ENCODE measurements around the gene MSTN.

The MSTN gene

DNA sequence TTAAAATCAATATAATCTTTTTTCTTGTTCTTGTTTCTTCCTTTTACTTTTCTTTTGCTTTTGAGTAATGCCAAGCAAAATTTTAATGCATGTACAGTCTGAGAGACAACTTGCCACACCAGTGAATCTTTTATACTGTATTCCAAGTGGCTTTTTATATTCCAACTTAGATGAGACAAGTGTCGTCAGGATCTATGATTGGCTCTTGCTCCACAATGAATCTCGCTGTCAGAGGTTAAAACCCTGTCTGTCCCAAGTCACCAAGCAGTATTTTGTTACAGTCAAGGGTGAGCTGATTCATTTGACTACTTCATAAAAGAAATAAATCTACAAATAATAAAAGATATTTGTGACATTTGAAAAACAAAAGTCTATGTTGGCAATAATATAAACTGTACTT is at the start of gene MSTN:
TSS of gene MSTN (minus strand) at position 129 of the 400 bp plus-strand sequence. CDS start 133 bp downstream, outside the sequence.
- no peak for DNase-seq

DNA sequence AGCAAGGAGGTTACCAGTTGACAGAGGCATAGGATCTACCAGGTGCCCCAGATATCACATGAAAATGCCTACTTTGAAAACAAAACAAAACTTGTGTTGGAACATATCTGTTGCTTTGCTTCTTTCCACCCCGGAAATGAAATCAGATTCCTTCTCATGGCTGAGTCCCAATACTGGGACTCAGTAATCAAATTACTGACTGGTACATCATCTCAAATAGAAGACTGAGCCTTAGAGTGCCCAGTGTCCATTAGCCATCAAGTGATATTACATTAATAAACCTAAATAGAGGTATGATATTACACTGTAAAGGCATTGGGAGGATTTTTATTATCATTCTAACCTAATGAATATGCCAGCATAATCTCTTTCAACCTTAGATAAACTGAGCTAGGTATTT is 48.6 kb upstream of the MSTN start:
- DNase-seq: no peak

DNA sequence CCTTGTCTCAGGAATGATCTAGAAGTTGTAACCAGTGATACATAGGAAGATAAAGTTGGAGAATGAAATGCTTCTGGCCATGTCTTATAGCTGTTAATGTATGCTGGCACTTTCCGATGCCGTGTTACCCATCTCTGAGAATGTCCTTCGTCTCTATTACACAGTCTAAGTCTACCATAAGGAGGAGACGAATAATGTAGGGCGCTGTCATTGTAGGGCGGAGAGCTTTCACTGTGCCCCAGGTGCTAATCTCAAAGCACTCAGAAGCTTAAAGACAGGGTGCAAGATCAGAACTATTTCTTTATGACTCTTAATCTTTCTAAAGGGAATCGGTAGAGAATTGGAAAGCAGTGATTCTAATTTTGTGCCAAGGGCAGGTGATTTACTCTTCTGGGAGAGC is 48.2 kb upstream of the MSTN start:
- no peak for DNase-seq

DNA sequence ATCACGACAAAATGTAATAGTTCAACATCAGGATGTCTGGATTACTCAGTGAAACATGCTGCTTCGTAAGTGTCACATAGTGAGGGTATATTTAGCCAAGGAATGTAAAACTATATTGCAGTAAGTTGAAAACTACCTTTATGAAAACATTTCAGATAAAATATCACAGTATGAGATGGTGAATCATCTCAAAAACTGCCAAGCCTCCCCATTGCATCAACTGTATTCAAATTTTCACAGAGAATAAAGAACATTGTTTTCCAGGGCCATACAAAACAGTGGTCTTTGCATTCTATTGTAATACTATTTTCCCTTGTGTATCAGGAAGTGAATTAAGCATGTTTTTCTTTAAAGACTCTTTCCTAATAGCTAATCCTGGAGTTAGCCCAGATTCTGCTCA is 47.6 kb upstream of the MSTN start:
- DNase-seq: no peak

DNA sequence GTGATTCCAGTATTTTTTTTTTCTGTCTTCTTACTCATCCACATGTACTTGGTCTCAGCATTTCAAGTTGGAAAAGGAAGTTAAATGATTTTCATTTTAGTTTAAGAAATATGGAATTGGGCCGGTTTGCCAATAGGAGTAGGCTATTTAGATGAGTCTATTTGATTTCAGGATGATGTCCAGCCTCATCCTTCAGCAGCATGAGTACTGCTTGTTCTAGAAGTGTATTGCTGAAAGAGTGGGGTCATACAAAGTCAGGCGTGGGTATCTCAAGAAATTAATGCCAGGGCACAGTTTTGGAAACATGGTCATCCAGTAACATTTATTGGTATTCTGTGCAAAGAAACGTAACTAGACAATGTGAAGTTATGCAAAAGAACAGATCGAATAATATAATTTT is 44.9 kb upstream of the MSTN start:
- no peak for DNase-seq

DNA sequence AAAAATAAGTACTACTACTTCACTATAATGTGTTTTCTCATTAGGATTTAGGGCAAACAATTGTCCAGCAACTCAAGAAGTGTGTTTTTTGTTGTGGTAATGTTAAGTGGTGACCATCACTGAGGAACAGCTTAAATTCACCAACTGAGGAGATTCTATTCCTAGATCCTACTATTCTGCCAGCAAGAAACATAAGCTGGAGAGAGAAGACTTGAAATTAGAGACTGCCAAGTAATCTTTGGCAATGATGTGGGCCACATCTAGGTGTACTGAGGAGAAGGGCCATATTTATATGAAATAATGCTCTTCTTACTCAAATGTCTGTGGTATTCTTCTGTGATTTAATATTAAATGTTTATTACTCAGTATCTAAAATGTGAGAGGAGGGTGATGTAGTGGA is 44.3 kb upstream of the MSTN start:
- DNase-seq: no peak

DNA sequence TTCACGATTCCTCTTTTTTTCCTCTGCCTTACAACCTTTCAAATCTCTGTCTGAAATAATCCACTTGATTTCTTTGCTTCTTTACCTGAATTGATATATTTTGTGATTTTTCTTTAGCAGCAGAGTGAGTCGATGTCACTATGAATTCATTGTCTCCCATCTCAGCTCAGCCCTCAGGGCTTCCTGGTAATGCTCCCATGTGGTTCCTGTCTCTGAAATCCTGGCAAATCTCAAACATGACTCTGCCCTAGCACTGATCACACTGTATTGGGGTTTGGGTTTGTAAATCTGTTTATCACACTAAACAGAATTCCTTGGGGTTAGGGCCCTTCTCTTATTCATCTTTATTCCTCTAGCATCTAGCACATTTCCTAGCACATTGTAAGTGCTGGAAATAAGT is 43.0 kb upstream of the MSTN start:
- no peak for DNase-seq

DNA sequence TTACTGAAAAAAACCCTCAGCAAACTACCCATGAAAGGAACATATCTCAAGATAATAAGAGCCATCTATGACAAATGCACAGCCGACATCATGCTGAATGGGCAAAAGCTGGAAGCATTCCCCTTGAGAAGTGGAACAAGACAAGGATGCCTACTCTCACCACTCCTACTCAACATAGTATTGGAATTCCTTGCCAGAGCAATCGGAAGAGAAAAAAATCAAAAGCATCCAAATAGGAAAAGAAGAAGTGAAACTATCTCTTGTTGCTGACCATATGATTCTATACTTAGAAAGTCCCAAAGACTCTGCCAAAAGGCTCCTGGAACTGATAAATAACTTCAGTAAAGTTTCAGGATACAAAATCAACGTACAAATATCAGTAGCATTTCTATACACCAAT is 40.6 kb upstream of the MSTN start:
- no peak for DNase-seq

DNA sequence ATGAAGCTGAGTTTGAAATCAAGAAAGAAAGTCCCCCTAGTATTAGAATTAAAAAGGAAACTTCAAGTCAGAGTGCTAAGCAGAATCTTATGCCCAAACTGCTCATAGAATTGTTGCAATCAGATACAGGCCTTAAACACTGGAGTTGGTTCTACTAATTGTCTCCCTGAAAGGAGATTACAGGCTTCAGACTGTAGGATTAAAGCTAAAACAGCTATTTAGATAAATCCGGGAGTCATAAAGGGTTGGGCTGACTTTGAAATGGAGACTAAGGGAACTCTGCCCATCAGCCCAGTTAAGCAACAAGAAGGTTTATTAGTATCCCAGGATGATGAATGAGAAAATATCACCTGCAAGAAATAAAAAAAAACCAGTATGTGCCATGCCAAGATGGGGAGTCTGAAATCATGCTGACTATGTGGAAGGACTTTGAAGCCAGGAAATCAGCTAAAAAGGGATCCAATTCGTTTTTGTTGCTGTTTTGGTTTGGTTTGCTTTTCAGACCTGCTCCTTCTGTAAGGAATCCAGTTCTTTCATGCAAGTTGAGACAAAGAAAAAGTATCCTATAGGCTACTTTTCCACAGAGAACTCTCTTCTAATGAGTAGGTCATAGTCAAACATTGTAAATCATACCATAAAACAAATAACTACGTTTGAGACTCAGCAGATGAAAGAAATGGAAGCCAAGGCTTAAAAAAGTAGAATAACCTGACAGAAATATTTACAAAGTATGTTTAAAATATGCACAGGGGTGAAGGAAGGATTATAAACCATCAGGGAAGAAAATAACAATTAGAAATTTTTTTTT is 37.6 kb upstream of the MSTN start:
- DNase-seq: no peak

DNA sequence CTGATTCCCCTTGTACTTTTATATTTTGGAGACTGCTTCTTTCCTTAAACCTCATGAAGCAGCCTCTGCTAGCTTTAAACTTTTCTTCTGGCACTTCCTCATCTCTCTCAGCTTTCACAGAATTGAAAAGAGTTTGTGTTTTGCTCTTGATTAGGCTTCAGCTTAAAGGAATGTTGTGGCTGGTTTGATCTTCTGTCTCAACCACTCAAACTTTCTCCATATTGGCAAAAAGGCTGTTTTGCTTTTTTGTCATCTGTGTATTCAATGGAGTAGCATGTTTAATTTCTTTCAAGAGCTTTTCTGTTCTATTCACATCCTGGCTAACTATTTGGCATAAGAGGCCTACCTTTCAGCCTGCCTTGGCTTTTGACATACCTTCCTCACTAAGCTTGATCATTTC is 36.3 kb upstream of the MSTN start:
- no peak for DNase-seq

DNA sequence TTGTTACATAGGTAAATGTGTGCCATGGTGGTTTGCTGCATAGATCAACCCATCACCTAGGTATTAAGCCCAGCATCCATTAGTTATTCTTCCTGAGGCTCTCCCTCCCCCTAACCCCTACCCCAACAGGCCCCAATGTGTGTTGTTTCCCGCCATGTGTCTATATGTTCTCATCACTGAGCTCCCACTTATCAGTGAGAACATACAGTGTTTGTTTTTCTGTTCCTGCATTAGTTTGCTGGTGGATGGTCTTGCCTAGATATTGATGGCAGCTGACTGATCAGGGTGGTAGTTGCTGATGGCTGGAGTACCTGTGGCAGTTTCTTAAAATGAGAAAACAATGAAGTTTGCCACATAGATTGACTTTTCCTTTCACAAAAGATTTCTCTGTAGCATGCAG is 34.6 kb upstream of the MSTN start:
- DNase-seq: no peak

DNA sequence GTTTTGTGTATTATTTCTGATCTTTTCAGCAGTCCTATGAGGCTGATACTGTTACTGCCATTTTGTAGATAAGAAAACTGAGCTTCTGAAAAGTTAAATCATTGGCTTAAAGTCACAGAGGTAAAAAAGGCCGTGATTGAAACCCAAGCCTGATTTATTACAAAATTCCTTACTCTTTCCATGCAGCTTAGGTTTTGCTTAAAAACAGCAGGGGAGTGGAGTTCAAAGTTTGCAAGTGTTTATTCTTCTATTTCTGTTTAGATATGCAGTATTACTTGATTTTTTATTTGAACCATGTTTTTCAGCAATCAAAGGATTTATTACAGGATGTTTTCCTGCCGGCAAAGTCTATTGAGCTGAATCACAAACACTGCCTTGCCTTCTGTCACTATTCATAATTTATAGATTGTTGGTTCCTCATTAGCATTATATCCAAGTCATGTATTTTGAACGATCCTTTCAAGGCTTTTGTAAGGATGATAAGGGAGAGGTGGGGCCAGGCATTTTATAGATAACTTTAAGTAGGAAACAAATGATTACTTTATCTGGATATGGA is 31.9 kb upstream of the MSTN start:
- DNase-seq: no peak

DNA sequence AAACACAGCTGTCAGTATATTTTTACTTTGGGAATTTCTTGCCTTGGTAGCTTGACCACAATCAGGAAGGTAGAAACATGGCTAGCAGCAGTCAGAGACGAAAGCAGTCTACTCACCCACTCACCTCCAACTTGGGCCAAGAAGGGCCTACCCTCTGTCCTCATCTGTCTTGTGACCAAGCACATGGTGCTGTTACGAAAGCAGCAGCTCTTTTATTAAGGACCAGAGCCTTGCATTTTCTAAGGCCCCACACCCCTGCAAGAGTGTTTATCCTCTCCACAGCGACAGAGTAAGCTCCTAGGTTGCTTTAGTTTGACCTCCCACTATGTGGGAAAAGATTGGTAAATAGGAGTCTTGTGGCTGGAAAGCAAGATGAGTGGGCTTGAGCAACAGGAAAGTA is 31.3 kb upstream of the MSTN start:
- DNase-seq: no peak

DNA sequence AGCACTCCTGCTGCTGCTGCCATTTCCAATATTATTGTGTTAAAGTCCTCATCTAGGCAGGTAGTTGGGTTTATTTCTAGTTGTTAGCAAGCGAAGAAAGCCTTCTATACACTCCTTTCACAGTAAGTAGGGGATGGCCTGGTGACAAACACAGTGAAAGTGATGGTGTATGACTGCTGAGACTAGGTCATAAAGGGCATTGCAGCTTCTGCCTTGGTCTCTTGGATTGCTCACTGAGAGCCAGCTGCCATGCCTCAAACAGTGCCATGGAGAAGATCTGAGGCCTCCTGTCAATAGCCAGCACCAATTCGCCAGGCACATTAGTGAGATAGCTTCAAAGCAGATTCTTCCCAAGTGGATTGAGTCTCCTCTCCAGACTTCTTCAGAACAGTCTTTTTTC is 27.6 kb upstream of the MSTN start:
- DNase-seq: peak in 1 of 56 donors; percentile 6

DNA sequence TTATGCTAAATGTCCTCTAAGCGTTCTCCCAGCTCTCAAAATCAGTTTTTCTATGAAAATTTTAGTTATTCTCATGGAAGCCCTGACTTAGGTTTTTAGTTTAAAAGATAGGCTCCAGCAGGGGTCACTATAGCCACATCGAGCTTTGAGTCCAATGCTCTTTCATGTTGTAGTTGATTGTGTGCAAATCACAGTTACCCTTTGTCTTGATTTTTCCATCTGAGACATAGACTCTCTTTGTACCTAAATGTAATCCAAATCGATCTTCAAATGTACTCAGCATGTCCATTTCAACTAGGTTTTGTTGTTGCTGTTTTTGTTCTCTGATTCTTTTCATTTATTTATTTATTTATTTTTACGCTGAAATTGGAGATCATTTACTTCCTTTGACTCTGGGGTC is 26.4 kb upstream of the MSTN start:
- DNase-seq: peak in 32 of 56 donors; percentile 1 to 75 (median 24)

DNA sequence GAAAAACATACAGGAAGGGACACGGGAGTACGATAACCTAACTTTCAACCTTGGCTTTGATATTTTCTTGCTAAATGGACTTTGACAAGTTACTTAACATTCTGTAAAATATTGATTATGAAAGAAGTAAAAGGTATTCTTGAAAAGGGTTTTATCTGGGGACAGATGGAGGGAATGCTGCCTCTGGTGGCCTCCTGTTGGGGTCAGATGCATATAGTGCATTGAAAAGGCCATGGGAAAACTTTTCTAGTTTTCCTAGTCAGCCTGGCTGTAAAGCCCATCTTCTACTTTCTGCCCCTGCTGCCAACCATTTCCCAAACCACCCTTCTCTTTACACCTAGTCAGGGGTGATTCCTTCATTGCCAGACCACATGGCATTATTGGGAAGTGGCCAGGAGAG is 22.2 kb upstream of the MSTN start:
- DNase-seq: no peak

DNA sequence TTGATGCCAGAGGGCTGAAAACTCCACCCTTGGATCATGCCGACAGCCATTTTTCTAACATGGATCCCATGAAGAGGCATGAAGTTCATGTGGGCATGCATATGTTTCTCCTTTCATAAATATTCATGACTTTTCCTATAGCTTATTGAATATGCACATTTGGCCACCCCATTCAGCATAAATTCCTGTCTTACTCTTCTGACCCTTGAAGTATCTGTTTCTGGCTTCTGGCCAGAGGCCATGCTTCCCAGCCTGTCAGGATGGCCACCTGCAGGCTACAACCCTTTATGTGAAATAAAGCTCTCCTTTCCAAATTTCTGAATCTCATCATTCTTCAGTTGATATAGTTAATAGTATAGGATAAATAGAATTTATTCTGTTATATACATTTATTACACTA is 19.6 kb upstream of the MSTN start:
- DNase-seq: no peak

DNA sequence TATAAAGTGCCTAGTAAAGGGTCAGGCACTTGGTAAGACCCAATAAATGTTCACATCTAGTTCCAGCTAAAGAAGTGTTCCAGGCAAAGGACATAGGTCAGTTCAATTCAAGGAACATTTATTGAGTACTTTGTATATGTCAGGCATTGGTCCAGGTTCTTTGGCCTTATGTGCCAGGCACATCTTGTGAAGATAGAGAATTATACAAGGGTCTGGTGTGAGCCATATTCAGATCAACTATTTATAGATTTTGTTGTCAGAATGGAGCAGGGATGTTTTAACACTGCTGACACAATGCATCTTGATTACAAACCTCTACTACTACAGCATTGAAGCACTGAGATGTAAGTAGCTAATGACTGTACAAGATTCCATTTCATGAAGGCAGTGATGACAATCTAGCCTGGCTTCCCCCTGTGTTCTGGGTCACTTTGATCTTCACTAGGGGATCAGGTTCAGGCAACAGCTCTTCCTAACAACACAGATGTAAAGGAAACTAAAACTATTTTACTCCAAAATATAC is 18.1 kb upstream of the MSTN start:
- DNase-seq: no peak

DNA sequence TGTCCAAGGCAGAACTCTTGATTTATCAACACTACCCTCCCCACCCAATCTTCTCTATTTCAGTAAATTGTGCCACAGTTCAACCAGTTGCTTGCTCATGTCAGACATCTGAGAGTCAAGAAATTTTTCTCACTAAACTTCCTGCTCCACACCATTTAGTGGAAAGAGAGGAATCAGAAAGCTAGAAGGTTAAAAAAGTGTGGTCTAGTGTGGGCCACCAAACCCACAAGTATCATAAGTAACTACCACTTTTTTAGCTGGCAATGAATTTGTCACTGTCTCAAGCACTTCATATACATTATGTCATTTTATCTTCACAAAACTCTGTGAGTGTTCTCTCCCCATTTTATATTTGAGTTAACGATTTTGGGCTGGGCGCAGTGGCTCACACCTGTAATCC is 16.6 kb upstream of the MSTN start:
- no peak for DNase-seq

DNA sequence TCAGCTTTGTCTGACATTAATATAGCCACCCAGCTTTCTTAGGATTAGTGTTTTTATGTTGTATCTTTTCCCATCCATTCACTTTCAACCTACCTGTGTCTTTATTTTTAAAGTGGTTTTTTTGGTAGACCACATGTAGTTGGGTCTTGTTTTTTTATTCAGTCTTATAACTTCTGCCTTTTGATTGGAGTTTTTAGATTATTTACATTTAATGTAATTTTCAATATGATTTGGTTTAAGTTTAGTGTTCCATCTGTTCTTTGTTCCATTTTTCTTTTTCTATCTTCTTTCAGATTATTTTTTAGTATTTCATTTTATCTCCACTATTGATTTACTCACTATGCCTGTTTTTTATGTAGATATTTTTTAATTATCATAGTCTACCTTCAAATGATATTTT is 13.1 kb upstream of the MSTN start:
- DNase-seq: no peak

DNA sequence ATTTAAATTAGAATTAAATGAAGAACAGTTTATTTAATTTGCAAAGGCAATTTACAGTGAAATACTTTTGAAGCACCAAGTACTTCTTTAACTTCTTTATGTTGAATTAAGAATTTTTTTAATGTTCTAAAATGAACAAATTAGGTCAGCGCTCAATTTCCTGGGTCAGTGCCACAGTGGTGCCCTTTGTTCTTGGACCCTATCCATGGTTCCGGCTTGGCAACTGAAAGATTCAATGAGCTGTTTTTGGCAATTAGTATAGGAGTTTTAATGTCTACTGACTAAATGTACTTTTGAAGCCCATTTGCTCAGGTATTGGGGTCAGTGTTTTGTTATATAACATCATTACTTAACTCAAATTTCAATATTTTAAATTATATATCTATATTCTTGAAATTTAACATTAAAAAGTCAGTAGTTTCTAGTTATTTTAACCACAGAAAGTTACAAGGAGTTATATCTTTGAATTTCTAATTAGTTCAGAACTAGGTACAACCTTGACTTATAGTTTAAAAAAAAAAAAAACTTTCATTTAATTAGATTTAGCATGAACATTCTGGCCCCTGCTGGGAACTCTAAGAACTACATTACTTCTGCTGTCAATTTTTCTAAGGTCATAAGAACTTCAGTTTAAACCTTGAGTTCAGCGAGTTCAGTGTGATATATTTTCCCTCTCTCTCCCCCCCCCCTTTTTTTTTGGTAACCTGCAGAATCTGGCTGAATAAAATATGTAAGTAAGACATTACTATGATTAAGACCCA is 7.6 kb upstream of the MSTN start:
- peak in 5 of 56 donors; percentile 1 to 20 (median 3) for DNase-seq

DNA sequence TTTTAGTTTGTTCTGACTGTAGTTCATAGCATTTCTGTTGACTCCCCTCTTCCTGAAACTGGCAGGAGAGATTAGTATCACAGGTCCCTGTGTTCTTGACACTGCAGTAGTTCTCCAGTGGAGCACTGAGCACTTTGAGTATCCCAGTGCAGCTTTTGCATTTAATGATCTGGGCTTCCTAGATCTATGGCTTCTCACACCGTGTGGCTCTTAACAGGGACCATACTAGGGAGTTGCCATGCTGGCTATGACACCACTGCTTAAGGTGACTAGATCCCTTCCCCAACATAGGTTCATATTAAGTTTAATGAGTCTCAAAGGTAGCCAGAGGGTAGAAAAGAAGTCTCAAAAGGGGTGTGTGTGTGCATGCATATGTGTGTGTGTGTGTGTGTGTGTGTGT is 6.2 kb upstream of the MSTN start:
- no peak for DNase-seq

DNA sequence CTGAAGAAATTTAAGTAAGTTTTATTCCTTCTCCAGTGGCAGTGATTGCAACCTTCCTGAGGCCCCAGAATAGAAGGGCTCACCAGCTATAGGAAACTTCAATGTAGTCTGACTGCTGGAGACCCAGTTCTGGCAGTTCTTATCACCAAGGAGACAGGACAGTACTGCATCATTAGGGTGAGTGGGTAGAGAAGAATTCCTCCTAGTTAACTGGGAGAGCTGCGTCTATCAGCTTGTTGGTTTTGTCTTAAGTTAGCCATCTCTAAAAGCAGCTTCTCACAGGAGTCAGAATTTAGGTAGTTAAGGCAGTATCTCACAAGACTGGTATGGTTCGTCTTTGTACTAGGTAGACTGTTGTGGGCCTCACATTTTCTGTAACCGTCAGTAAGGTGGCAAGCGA is 3.3 kb upstream of the MSTN start:
- no peak for DNase-seq
